ENCODE data around the gene TNFSF10.
"Not testable (repeated sequence)": the region's sequence is repeated elsewhere in the genome, so short reads cannot be mapped to it uniquely, and the experiment has no call there.

The TNFSF10 gene

DNA sequence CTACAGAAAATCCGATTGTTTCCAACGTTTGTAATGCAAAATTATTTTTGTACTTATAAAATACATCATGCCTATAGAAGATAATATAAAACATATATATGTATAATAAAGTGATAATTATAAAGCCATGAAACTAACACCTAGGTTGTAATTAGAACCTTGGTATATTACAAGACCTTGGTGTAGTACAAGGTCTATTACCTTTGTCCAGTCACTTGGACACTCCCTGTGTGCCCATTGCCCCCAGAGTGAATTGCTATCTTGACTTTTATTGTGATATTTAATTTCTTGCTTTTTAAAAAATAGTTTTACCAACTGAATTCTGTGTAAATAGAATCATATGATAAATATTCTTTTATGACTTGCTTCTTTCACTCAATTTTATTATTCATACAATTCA, 20.7 kb upstream of the TNFSF10 start:
- DNase-seq (ENCODE audit: low read depth in 2 of 2) = no peak

DNA sequence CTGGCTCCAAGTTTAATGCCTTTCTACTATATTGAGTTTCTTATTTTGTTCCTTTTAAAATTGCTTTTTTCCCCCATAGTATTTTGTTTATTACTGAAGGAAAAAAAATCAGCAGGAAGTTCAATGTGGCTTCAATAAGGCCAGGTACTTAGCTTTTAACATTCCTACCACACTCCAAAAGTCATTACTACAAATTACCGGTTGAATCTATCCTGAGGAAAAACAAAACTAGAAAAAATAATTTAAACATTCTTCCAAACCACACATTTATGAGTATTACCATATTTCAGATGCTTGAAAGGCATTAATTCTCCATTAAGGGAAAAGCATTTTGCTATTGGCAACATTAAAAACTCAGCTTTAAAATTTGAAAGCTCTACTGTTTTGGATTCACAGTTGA, 20.2 kb upstream of the TNFSF10 start:
- DNase-seq (ENCODE audit: low read depth in 2 of 2) = no peak

DNA sequence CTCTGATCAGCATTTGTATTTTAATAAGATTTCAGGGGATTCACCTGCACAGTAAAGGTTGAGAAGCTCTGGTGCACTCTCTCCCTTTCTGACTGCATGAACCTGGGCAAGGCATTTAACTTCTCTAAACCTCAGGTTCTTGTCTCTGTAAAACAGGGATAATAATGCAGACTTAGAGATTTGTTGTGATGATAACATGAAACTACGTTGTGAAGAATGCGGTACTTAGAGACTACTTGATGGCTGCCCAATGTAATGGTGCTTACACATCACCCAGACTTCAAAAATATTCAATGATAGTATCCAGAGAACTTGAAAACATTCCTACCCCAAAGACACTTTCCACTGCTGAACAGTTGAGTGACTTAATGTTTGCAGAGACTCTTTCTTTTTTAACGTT, 19.8 kb upstream of the TNFSF10 start:
- no peak for DNase-seq (ENCODE audit: low read depth in 2 of 2)

DNA sequence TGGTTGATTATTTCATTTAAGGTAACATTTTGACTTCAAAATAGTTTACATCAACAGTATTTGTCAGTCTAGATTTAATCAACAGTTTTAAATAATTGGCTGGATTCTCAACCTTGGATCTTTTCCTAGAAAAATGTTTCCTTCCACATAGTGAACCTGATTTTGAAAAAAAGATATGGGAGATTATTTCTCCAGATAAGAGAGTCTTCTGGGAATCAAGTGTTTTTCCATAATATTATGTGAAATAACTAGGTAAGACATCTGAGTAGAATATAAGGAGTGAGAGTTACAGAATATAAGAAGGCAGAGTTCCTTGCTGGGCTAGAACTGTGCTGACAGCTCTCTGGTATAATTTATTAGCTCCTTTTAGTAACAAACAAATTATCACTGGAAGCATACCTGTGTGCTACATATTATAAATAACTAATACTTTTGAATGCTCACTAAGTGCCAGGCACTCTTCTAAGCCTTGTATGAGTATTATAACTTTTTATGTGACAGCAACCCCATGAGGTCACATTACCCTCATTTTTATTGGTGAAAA, 18.8 kb upstream of the TNFSF10 start:
- DNase-seq (ENCODE audit: low read depth in 2 of 2) = no peak

DNA sequence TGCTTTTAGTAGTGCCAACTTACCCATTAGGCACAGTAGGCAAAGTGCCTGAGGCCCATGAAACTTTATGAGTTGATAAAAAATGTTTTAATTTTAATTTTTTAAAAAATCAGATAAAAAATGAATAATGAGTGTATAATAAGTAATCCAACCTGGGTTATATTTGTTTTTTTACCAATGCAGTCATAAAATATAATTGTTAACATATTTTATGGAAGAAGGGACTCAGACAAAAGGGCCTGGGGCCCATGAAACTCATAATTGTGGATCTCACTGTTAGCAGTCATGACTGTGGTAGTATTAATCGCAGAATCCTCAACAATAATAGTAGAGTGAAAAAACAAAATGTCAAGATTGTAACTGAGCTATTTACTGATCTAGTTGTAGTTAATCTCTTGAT, 16.8 kb upstream of the TNFSF10 start:
- DNase-seq (ENCODE audit: low read depth in 2 of 2) = no peak

DNA sequence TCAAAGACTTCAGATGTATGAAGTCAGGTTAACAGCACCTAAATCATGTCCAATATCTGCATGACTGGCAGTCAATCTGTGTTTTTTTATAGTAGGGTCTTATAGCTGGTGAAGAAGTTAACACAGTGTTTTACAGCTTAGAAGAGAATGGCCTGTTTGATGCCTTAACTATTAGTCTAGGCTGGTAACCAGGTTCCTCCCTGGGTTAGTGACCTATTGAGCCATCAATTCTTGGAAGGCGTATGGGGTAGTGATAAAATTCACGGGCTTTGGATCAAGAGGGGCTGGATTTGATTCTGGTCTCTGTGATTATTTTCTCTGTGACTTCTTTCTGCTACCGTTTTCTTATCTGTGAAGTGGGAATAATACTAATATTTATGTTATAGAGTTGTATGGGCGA, 16.0 kb upstream of the TNFSF10 start:
- DNase-seq (ENCODE audit: low read depth in 2 of 2) = no peak

DNA sequence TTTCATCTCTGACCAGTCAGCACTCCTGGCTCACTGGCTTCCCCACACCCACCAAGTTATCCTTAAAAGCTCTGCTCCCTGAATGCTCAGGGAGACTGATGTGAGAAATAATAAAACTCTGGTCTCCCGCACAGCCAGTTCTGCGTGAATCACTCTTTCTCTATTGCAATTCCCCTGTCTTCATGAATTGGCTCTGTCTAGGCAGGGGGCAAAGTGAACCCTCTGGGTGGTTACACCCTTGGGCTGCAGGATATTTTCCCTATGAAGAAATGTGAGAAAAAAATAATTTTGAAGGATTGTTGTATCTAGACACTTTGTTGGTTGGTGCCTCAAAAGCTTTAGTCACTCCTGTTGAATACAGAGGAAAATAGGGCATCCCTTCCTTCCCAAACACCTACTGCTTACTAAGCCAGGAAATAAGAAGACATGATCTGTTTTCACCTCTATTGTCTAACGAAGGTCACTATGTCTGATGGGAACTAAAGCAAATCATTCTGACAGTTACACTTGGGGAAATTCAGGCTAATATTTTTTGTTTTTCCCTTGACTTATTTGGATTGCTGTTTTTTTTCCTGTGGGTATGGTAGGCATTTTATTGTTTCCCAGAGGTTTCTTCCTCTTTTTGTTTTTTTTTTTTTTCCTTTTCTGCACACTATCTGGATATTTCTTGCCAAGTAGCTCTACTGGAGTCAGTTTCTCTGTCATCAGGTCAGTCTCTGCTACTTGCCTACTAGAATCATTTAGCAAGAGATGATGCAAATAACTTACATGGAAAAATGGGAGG, 15.3 kb upstream of the TNFSF10 start:
- DNase-seq (ENCODE audit: low read depth in 2 of 2) = no peak

DNA sequence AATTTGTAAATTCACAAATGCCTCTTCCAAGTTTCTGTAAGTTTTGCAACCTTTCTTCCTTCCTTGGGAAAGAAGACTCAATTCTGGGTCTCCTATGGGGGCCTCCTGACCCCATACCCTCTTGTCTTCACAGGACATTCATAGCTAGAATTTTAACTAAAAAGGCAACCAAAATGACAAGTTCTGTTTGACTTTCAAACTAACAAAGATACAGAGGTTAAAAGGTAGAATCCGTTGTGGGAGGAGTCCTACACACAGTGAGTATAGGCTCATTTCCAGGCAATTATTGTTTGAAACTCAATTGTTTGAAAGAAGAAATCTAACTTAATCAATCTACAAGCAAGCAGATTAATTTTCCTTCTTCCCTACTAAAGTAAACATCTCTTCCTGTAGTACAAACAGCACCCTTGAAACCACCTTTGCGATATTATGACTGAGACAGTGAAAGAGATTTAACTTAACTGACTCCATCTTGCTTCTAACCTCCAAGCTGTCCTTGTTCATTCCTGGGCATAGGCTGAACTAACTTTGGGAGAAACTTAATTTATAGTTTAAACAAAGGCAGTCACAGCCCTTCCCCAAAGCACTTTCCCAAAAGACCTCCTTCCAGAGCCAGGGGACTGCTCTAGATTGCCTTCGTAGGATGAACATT, 14.4 kb upstream of the TNFSF10 start:
- DNase-seq (ENCODE audit: low read depth in 2 of 2) = no peak

DNA sequence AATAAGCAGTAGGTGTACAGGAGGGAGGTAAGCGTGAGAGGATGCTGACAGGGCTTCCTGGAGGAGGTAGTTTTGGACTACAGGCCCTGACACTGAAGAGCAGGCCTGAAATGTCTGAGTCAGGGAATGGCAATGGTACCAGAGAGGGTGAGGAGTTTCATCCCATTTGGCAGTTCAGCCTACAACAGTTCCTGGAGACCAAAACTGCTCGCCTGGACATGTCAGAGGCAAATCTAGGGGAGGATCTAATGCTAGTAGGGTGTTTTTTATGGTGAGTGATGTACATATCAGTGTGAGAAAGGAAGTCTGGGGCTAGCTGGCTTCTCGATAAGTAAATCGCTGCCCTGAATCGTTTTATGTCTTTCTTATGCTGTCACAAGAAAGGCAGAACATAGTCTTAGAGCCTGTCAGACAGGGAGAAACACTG, 13.8 kb upstream of the TNFSF10 start:
- DNase-seq (ENCODE audit: low read depth in 2 of 2) = no peak

DNA sequence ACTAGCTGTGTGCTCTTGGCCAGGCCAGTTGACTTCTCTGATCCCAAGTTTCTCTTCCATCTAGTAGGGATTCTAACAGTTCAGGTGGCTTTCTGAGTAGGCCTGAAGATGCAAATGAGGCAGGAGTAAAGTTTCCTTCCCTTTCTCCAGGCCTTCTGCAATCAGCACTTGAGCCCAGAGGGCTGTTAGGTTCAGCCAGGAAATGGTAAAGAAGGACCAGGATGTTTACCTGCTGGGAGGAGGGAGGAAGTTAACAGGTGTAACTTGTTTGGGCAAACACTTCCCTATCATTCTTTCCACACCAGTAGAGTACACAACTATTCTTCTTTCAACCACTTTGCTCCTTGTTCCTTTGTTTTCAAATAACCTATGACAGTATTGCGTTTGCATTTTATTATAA, 13.3 kb upstream of the TNFSF10 start:
- DNase-seq (ENCODE audit: low read depth in 2 of 2) = no peak

DNA sequence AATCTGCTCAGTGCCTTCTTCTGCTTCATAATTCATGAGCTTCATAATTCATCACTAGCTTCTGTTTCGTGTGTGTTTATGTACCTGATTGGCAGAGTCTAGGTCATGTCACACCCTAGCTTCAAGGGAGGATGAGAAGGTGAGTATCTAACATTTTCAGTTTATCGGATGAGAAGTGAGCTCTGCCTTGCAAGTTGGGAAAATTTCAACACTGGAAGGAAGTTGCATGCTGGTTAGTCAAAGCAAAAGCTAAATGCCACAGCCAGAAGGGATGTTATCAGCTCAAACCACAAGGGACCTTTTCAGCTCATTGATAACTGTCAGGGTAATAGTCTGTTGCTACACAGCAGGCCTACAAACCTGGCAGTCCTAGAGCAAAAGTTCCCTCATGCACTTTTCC, 7.3 kb upstream of the TNFSF10 start:
- DNase-seq (ENCODE audit: low read depth in 2 of 2) = no peak

DNA sequence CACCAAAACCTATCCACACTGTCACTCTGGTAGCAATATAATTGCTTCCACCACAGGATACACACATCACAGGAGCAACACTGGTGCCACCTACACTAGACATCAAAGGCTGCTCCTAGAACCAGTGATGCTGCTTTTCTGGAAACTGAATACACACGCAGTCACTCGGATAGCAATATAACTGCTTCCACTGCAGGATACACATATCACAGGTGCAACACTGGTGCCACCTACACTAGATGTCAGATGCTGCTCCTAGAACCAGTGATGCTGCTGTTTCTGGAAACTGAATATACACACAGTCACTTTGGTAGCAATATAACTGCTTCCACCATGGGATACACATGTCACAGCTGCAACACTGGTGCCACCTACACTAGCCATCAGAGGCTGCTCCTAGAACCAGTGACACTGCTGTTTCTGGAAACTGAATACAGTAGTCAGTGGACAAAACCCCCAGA, 6.9 kb upstream of the TNFSF10 start:
- DNase-seq (ENCODE audit: low read depth in 2 of 2) = no peak

DNA sequence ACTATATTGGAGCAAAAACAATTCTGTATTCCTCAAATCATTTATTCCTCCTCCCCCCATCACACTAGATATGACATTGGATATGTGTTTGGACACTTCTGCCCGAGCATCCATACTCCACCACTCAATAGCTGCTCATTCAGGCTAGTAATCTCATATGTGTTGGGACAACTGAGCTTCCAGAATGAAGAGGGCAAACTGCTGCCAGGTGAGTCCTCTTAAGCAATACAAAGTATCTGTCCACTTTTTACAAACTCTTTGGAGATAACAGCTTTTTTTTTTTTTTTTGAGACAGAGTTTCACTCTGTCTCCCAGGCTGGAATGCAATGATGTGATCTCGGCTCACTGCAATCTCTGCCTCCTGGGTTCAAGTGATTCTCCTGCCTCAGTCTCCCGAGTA, 5.4 kb upstream of the TNFSF10 start:
- DNase-seq (ENCODE audit: low read depth in 2 of 2) = no peak

DNA sequence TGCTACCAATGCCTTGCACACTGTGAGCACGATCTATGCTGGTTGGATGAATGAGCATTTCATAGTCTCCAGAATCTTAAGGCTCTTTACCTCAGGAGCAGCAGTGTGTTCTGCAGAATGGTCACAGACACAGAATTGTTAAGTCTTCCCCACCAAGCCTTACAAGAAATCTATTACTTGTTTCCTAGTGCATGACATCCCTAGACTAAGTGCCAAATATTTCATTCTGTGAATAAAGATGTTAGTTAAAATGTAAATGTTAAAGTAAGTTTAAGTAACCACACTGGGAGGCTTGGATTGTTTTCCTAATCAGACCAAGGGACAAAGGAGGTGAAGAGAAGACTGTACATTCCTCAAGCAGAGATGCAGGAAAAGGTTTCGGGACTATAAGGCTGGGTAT, 4.1 kb upstream of the TNFSF10 start:
- DNase-seq (ENCODE audit: low read depth in 2 of 2) = no peak

DNA sequence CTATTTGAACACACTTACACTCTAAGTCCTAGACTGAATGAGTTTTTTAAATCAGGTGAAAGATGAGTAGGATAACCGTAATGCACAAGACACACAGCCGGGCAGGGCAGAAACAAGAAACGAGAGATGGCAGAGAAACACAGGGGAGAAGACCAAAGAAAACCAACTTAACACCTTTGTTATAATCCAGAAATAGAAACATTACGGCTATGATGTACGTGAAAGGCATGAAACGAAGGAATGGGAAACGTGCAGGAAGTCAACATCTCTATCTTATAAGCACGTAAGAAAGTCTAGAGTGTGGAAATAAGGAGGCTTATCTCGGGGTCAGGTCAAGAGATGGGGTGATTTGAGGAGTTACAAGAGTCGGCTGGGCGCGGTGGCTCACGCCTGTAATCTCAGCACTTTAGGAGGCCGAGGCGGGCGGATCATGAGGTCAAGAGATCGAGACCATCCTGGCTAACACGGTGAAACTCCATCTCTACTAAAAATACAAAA, 1.9 kb upstream of the TNFSF10 start:
- no peak for DNase-seq (ENCODE audit: low read depth in 2 of 2)

DNA sequence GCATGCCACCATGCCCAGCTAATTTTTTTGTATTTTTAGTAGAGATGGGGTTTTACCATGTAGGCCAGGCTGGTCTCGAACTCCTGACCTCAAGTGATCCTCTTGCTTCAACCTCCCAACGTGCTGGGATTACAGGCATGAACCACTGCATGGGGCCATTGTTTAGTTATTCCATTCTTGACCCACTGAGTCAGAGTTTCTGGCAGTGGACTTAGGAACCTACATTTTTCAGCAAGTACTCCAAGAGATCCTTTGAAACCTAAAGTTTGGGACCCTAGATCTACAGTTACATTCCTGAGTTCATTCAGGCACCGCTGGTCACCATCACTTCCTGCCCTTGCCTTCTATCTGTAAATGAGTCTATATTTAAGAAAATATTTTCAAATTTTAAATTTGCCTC, 1.4 kb upstream of the TNFSF10 start:
- DNase-seq (ENCODE audit: low read depth in 2 of 2) = no peak

DNA sequence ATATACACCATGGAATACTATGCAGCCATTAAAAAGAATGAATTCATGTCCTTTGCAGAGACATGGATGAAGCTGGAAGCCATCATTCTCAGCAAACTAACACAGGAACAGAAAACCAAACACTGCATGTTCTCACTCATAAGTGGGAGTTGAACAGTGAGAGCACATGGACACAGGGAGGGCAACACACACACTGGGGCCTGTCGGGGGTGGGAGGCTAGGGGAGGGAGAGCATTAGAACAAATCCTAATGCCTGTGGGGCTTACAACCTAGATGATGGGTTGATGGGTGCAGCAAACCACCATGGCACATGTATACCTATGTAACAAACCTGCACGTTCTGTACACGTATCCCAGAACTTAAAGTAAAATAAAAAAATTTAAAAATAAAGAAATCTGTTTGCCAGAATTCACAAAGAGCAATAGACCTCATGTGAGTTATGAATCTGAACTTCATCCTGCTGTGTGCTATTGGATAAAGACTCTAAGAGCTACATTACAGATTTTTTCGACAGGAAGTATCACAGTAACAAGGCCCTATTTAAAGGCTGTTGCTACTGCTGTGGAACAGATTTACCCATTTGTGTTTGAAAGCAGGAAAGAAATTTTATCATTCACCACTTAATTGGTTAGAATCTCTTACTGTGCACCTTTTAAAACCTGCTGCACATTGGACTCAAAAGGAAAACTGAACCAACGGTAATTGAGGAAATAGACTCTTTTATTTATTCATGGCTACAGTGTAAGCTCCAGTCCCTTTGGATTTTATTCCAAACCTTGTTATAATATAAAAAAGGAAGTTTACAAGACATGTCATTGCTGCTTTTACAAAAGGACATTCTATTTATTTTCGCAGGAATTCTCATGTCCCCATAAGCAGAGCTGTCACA, 1.1 kb downstream of the TNFSF10 start:
- not testable (repeated sequence) for DNase-seq (ENCODE audit: low read depth in 2 of 2)

DNA sequence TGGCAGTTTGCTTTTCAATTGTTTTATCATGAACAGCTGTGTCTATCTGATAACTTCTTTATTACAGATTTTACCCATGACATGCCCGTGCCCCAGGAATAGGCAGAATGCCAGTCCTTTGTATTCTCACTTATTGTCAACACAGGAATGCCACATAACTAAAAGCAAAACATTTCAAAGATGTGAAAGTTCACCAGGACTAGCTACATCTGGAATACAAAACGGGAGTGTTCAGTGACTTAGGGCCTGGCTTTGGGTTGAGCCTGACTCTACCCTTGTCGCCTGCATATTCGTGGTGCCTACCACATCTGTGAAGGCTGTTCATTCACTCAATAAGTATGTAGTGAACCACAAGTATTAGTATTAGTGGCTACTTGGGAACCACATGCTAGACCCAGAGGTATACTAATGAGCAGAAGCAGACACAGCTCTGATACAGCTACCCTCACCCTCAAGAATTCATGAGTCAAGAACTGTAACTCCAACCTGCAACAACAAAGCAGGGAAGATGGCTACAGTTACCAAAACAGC, 2.9 kb downstream of the TNFSF10 start:
- no peak for DNase-seq (ENCODE audit: low read depth in 2 of 2)

DNA sequence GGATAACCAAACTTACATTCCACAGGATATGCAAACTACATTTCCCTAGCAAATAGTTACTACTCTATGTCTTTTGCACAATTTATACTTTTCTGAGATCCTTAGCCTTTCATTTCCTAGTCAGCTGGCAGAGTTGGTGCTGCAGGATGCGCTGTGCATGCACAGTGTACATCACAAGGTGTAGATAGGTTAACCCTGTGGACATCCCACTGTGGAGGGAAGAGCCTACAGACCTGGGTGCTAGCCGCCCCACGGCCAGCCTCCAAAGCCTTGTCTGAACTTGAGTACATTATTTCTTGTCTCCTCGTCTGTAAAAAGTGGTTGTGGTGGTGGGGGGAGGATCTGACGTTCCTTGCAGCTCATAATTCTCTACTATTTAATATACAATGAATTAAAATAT, 3.5 kb downstream of the TNFSF10 start:
- DNase-seq (ENCODE audit: low read depth in 2 of 2) = no peak

DNA sequence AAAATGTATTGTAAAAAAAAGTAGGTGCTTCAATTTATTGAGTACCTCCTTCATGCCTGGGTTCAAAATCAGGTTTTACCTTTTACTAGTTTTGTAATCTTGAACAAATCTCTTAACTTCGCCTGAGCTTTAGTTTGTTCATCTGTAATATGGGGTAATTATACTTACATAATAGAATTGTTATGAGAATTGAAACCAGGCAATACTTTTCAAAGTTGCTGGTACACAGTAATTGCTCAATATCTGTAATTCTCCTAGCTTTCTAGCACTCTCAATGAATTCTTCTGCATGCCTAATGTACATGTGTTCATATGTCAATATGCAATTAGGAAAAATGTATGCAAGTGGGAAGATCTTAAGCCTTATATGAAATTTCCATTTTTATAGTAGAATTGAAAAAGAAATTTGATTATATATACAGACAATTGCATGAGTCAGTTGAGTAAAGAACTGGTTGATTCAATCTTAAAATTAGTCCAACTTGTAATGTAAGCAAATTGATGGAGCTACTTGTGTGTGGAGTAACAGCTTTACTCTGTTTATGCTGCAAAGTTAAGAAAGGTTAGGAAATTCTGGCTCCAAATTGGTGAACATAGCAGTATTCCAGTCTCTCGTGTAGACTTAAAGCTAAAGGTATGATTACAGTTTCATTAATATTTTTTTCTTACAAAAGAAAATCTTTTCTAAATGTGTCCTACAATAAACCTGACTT, 4.1 kb downstream of the TNFSF10 start:
- DNase-seq (ENCODE audit: low read depth in 2 of 2) = no peak

DNA sequence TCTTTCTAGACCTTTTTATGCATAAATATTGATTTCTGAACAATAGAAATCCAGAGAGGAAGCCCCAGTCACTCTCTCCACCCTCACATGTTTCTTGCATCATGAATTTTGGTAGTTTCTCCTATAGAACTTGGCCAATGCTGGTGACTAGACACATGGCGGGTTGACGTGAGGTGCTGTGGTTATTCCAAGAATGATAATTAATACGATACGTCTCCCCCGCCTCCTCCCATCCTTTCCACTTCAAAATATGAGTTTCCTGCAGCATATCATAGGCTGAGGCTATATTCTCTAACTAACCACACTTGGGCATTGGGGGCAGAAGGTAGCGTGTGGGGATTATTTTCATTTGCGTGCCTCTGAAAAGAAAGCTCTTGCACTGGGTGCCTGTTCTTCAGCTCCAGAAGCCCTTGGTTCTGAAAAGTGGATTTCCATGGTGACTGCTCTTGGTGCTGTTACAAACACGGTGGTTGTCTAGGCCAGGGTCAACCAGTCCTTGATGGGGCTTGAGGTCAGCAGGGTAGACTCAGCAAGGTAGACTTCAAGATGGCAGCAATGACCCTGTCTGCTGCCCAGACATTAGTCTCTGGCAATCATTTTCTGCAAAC, 5.3 kb downstream of the TNFSF10 start:
- peak in 1 of 2 donors; percentile 46 for DNase-seq (ENCODE audit: low read depth in 2 of 2)
